ENCODE measurements around the gene ATF6. TPM values are rescaled to one million over a fixed set of nuclear protein-coding genes. Genes with fewer than 3 reads are reported as not detected.

ATF6 gene
- total RNA-seq, 1 donor from 2014 or later, result 38.2 TPM

GRCh38 chr1:161956097-161956496 lies 190.0 kb downstream of the ATF6 start:
- H3K9me3 Mint-ChIP-seq (ENCODE audit: unreplicated experiment), result no peaks in the 10 kb centered on the region
- TF ChIP-seq, protein P1, sequence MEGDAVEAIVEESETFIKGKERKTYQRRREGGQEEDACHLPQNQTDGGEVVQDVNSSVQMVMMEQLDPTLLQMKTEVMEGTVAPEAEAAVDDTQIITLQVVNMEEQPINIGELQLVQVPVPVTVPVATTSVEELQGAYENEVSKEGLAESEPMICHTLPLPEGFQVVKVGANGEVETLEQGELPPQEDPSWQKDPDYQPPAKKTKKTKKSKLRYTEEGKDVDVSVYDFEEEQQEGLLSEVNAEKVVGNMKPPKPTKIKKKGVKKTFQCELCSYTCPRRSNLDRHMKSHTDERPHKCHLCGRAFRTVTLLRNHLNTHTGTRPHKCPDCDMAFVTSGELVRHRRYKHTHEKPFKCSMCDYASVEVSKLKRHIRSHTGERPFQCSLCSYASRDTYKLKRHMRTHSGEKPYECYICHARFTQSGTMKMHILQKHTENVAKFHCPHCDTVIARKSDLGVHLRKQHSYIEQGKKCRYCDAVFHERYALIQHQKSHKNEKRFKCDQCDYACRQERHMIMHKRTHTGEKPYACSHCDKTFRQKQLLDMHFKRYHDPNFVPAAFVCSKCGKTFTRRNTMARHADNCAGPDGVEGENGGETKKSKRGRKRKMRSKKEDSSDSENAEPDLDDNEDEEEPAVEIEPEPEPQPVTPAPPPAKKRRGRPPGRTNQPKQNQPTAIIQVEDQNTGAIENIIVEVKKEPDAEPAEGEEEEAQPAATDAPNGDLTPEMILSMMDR (IDR thresholded peaks at IDR 0.05; ENCODE audit: unreplicated experiment), result no peak
- H3K36me3 Mint-ChIP-seq (ENCODE audit: low read depth, unreplicated experiment), result peaks cover 12% of the 10 kb centered on the region

DNA sequence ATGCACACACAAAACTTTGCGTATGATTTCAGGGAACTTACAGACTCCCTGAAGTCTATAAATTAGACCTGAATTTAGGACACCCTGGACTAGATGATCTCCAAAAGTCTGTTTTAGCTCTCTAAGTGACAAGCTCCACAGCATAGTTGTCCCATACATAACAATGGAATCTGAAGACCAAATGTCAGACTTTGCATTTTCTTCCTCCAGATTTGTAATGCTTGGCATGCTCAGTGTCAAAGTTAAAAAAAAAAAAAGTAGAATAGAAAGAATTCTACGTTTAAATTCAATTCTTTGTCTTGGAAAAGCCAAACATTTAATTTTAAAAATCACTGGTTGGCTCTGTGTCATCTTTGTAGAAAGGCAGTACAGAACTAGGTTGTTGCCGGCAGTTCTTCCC lies 190.8 kb downstream of the ATF6 start:
- H3K4me1 Mint-ChIP-seq (ENCODE audit: unreplicated experiment), result peaks cover 20% of the 10 kb centered on the region
- H3K9me3 Mint-ChIP-seq (ENCODE audit: unreplicated experiment), result no peaks in the 10 kb centered on the region
- peaks cover 12% of the 10 kb centered on the region for H3K36me3 Mint-ChIP-seq (ENCODE audit: low read depth, unreplicated experiment)
- no peak for DNase-seq (ENCODE audit: low spot score)
- H3K27me3 Mint-ChIP-seq (ENCODE audit: unreplicated experiment), result no peaks in the 10 kb centered on the region
- H3K27ac Mint-ChIP-seq (ENCODE audit: unreplicated experiment), result no peak overlapping the region
- TF ChIP-seq, protein P1 (IDR thresholded peaks at IDR 0.05; ENCODE audit: unreplicated experiment), result no peak
- no peak overlapping the region for H3K4me3 Mint-ChIP-seq (ENCODE audit: unreplicated experiment)

More at GRCh38 chr1:161956097-161956496, 190.0 kb downstream of the ATF6 start:
- H3K27ac Mint-ChIP-seq (ENCODE audit: unreplicated experiment), result no peak overlapping the region
- H3K27me3 Mint-ChIP-seq (ENCODE audit: unreplicated experiment), result no peaks in the 10 kb centered on the region
- no peak for DNase-seq (ENCODE audit: low spot score)
- peaks cover 20% of the 10 kb centered on the region for H3K4me1 Mint-ChIP-seq (ENCODE audit: unreplicated experiment)
- H3K4me3 Mint-ChIP-seq (ENCODE audit: unreplicated experiment), result no peak overlapping the region

DNA sequence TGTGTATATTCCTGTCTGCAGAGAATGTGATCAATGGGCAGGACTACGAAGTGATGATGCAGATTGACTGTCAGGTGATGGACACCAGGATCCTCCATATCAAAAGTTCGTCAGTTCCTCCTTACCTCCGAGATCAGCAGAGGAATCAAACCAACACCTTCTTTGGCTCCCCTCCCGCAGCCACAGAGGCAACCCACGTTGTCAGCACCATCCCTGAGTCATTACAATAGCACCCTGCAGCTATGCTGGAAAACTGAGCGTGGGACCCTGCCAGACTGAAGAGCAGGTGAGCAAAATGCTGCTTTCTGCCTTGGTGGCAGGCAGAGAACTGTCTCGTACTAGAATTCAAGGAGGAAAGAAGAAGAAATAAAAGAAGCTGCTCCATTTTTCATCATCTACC lies 192.3 kb downstream of the ATF6 start:
- DNase-seq (ENCODE audit: low spot score), result no peak
- no peak overlapping the region for H3K27ac Mint-ChIP-seq (ENCODE audit: unreplicated experiment)
- H3K9me3 Mint-ChIP-seq (ENCODE audit: unreplicated experiment), result no peaks in the 10 kb centered on the region
- no peaks in the 10 kb centered on the region for H3K27me3 Mint-ChIP-seq (ENCODE audit: unreplicated experiment)
- peaks cover 12% of the 10 kb centered on the region for H3K36me3 Mint-ChIP-seq (ENCODE audit: low read depth, unreplicated experiment)
- peaks cover 18% of the 10 kb centered on the region for H3K4me1 Mint-ChIP-seq (ENCODE audit: unreplicated experiment)
- TF ChIP-seq, protein P1 (IDR thresholded peaks at IDR 0.05; ENCODE audit: unreplicated experiment), result no peak
- H3K4me3 Mint-ChIP-seq (ENCODE audit: unreplicated experiment), result no peak overlapping the region

DNA sequence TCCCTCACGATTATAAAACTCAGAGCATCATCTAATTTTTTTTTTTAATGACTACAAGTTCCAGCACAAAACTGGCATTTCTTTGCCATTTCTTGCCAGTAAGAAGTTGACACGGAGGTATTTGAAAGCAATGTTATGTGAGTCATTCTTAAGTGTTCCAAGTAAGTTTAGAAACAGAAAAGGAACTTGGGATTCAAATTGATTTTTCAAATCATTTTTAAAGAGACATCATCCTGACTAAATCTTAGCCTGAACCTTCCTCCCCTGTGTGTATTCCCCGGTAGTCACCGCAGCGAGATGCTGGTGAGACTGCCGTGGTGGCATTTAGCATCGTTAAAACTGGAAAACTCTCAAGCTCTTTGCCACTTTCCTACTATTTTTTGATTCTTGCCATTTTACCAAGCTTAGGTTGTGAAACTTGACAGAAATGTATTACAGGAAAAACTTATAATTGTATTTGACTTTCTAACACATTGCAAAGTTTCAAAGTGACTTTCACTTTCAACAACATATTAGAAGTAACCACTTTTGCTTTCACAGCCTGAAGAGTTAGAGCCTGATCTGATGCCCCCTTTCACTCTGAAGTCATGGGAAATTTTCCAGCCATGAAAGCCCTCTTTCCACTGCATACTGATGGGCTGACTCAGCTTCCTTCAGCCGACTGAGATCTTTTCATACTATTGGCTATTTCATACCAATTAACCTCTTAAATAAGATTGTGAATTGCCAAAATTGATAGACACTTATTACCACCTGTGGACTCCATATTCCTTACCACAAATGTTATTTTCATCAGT lies 196.2 kb downstream of the ATF6 start:
- no peak for DNase-seq (ENCODE audit: low spot score)
- H3K27me3 Mint-ChIP-seq (ENCODE audit: unreplicated experiment), result peaks cover under 1% of the 10 kb centered on the region
- no peak overlapping the region for H3K27ac Mint-ChIP-seq (ENCODE audit: unreplicated experiment)
- peaks cover 12% of the 10 kb centered on the region for H3K36me3 Mint-ChIP-seq (ENCODE audit: low read depth, unreplicated experiment)
- TF ChIP-seq, protein P1 (IDR thresholded peaks at IDR 0.05; ENCODE audit: unreplicated experiment), result no peak
- no peak overlapping the region for H3K4me3 Mint-ChIP-seq (ENCODE audit: unreplicated experiment)
- H3K4me1 Mint-ChIP-seq (ENCODE audit: unreplicated experiment), result peaks cover 5% of the 10 kb centered on the region
- H3K9me3 Mint-ChIP-seq (ENCODE audit: unreplicated experiment), result no peaks in the 10 kb centered on the region

- H3K4me1 Mint-ChIP-seq (ENCODE audit: unreplicated experiment), result peaks cover 5% of the 10 kb centered on the region
- TF ChIP-seq, protein P1 (IDR thresholded peaks at IDR 0.05; ENCODE audit: unreplicated experiment), result no peak
Measured at GRCh38 chr1:161966067-161966466, 199.9 kb downstream of the ATF6 start.

More at GRCh38 chr1:161966067-161966466, 199.9 kb downstream of the ATF6 start:
- H3K36me3 Mint-ChIP-seq (ENCODE audit: low read depth, unreplicated experiment), result peaks cover 8% of the 10 kb centered on the region
- no peak overlapping the region for H3K4me3 Mint-ChIP-seq (ENCODE audit: unreplicated experiment)
- H3K9me3 Mint-ChIP-seq (ENCODE audit: unreplicated experiment), result no peaks in the 10 kb centered on the region
- H3K27me3 Mint-ChIP-seq (ENCODE audit: unreplicated experiment), result peaks cover 8% of the 10 kb centered on the region
- DNase-seq (ENCODE audit: low spot score), result no peak
- no peak overlapping the region for H3K27ac Mint-ChIP-seq (ENCODE audit: unreplicated experiment)
